Activated CD8-positive, alpha-beta memory T cell treated with anti-CD3 and anti-CD28 coated beads for 36 hours (primary cell): Measurements from ENCODE around the gene TNNC1. TPM values are rescaled to one million over a fixed set of nuclear protein-coding genes. Genes with fewer than 3 reads are reported as not detected.

Experiments used
- CTCF ChIA-PET: fragments of 350-600 bp; sonication (Branson Sonifier 250); formaldehyde crosslinking; loops from one replicate; lab custom pipeline; 2021; ENCODE audit warnings: antibody characterized with exemption; lab: Charles Lee
- POLR2A ChIA-PET: fragments of 350-600 bp; sonication (Branson Sonifier 250); formaldehyde crosslinking; loops from one replicate; lab custom pipeline; 2021; ENCODE audit warnings: antibody characterized with exemption; lab: Charles Lee
- total RNA-seq, 2 experiments: library from RNA; stranded (reverse); gene quantifications; one replicate each; pipeline ENCODE4 v1.2.3, GENCODE V29; 2021

The TNNC1 gene
- total RNA-seq, 2 experiments from 2014 or later = 1.3 to 2.1 TPM

- CTCF ChIA-PET = no interaction called here
- POLR2A ChIA-PET = no interaction called here
Observed at GRCh38 chr3:52487050-52487787, 33.4 kb upstream of the TNNC1 start.

DNA sequence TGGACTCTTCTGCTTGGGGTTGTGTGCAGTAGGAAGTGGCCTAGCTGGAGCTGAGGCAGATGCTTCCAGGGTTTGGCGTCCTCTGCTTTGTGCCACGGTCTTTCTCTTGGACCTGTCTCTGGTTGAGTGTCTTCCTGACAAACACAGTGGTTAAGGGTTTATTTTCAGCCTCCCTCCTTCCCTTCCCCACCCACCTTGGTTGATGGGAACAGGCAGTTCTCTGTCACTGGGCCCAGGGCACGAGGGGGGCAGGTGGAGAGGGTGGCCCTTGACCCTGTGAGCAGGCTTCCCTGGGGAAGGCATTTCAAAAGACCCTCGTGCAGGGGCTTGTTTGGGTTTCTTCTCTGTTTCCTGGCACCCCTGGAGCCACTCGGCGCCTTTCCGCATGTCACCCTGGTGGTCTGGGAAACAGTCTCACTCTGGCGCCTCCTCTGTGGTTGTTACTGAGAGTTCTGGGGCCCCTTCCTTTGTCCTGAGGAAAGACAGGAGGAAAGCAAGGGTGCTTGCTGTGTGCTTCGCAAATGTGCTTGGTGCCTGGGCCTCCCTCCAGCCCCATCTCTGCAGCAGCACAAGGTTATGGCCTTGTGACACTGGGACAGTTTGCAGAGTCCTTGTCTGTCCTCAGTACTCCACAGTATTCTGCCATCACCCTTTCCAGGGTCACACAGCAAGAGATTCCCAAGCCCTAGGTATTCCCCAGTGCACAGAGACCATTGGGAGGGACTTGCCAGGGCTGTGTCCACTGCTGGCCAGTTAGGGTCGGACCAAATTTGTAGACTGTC is 31.0 kb upstream of the TNNC1 start:
- POLR2A ChIA-PET = no interaction called here
- CTCF ChIA-PET = no interaction called here

DNA sequence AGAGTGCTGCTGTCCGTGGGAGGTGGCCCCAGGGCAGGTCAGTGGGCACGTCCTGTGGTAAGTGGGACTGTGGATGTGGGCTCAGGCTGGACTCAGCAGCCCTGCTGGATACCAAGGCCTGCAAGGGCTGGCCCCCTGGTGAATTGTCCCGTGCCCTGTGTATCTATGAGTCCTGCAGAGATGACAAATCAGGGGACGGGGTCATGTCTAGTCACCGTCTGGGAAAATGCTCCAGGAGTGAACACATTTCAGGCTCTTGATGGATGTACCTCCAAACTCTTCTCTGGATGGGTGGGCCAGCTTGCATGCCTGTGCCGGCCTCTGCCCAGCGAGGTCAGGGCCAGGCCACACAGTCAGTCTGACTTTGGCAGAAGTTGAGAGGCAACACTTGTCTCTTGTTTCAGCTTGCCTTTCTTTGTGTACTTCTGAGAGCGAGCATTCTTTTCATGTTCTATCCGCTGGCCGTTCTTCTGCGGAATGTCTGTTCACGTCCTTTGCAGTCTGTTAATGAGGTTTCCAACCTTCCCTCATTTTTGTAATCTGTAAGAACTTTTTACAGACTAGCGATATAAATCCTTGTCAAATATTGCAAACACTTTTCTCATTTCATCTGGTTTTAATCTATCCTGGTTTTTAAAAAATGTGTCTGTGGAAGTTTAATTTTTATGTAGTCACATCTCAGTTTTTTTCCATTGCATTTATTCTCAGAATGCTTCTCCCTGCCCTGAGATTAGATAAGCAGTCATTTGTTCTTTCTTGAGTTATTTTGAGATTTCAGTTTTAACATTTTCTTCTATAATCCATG is 29.9 kb upstream of the TNNC1 start:
- CTCF ChIA-PET = no interaction called here
- POLR2A ChIA-PET = no interaction called here

DNA sequence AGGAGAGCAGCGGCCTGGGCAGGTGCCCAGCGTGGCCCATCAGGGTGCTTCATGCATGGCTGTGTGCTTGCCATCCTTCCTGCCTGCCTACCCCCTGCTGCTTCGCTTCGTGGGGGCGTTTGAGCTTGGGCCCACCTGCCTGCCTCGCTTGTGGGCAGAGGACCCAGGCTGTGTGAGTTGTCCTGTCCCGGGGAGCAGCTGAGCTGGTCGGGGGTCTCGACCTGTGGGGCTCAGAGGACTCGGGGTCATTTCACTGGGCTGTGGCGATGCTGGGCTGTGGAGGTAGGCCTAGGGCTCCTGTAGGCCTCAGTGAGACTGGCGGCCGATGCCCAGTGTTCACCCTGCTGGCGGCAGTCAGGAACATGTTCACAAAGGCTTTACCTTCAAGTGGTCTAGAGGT is 29.2 kb upstream of the TNNC1 start:
- POLR2A ChIA-PET = no interaction called here

GRCh38 chr3:52481819-52482521 is 28.1 kb upstream of the TNNC1 start:
- ChIA-PET CTCF (interaction anchor here (0.5 to 1.1 kb wide), 4 partner anchors 13 to 290 kb away, joined by 3 to 4 read pairs (median 3); no protein-coding TSS in a partner anchor), POLR2A (no interaction called here)

More for the DNA sequence above, 29.2 kb upstream of the TNNC1 start:
- CTCF ChIA-PET = interaction anchor here (1.1 kb wide), 1 partner anchor 14 kb away, joined by 3 read pairs; no protein-coding TSS in a partner anchor

DNA sequence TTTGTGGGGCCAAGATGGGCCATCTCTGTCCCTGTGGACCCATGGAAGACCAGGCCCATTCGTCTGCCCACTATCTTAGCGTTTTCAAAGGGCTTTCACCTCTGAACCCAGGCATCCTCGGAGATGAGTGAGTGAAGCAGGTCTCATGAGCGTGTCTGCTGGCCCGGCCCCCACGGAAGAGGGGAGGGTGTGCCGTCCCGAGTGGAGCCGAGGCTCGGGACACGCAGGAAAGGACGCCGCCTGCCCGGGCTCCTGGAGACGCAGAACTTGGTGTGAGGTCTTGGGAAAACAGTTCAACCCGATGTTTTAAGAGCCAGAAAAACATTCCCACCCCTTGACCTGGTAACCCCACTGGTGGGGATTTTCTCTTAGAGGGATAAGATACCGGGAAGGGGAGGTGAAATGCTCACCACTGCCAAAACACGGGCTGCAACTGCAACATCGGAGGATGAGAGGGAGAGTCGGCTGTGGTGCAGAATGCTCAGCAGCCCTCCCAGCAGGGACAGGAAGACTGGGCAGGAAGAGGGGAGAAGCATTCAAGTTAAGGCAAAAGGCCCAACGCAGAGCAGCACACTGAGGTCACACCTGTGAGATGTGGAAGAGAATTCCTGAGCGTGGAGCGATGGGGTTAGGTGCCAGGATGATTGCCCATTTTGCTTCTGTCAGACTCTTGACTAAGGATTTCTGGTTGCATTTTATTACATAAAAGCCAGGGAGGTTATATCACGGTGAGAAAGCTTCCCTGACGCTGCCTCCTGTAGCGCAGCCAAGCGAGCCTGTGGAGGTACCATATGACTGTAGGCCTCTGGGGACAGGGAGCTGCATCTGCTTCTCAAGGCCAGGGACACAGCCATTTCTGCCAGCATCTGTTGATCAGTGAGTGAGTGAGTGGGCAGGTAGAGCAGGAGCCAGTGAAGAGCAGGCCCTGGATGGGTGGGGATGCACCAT is 27.2 kb upstream of the TNNC1 start:
- POLR2A ChIA-PET = no interaction called here
- CTCF ChIA-PET = interaction anchor here (1.1 kb wide), 1 partner anchor 45 kb away, joined by 3 read pairs; no protein-coding TSS in a partner anchor

- ChIA-PET CTCF (no interaction called here), POLR2A (no interaction called here)
Observed at GRCh38 chr3:52479877-52480575, 26.2 kb upstream of the TNNC1 start.

GRCh38 chr3:52479037-52479876 is 25.4 kb upstream of the TNNC1 start:
- POLR2A ChIA-PET = interaction anchor here (0.6 kb wide), 2 partner anchors 12 to 15 kb away, joined by 3 to 6 read pairs; no protein-coding TSS in a partner anchor
- CTCF ChIA-PET = no interaction called here

GRCh38 chr3:52477796-52478095 is 23.9 kb upstream of the TNNC1 start:
- ChIA-PET POLR2A (no interaction called here), CTCF (interaction anchor here (0.6 kb wide), 1 partner anchor 206 kb away, joined by 4 read pairs; no protein-coding TSS in a partner anchor)

GRCh38 chr3:52477076-52477795 is 23.4 kb upstream of the TNNC1 start:
- ChIA-PET POLR2A (no interaction called here), CTCF (no interaction called here)

GRCh38 chr3:52473026-52473425 is 19.2 kb upstream of the TNNC1 start:
- ChIA-PET POLR2A (no interaction called here), CTCF (no interaction called here)

DNA sequence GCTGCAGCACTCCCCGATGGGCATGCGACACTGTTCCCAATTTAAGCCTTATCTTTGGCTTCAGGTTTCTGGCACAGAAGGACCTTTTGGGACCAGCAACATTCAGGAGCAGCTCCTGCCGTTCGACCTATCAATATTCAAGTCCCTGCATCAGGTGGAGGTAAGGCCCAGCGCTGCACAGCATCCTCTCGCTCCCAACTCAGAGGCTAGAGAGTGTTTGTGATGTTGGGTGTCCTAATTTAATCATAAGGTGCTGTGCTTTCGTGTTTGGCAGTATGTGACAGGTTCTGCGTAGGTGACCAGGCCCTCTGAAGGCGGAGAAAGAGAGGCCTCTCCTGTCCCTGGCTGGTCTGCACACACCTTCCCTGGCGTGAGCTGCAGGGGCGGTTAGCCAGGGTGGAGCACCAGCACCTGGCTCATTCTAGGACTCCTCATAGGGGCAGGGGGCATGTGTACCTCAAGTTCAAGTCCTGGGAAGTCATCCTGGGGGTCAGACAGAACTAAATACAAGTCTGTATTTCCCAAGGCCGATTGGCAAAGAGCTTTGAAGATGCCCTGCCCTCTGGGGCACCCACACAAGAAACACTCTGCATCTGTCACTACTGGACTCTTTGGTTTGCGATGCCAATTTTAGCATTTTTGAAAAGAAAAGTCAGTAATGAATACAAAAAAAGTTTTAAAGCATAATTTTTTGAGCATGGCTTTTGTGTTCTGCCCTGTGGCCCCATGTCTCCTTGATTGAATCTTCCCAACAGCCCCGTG is 18.6 kb upstream of the TNNC1 start:
- CTCF ChIA-PET = no interaction called here
- POLR2A ChIA-PET = no interaction called here

- ChIA-PET POLR2A (interaction anchor here (0.5 kb wide), 1 partner anchor 115 kb away, joined by 3 read pairs; no protein-coding TSS in a partner anchor), CTCF (interaction anchor here (1.3 kb wide), 1 partner anchor 25 kb away, joined by 4 read pairs; no protein-coding TSS in a partner anchor)
Observed at GRCh38 chr3:52471371-52472238, 17.8 kb upstream of the TNNC1 start.

GRCh38 chr3:52470920-52471319 is 17.1 kb upstream of the TNNC1 start:
- ChIA-PET CTCF (interaction anchor here (1.3 kb wide), 1 partner anchor 24 kb away, joined by 4 read pairs; no protein-coding TSS in a partner anchor), POLR2A (interaction anchor here (0.5 kb wide), 1 partner anchor 116 kb away, joined by 3 read pairs; no protein-coding TSS in a partner anchor)
